H1 (cell line): Measurements from ENCODE around the gene USP30.

ENCODE experiments used
- CTCF ChIP-seq, 3 experiments: IDR thresholded peaks; 1 replicate in 2 of 3; 2 replicates in 1 of 3; pipeline versions ENCODE4 v1.5.1 to v1.6.1; 2011; ENCODE audit warnings: low read length in 3 of 3, mild to moderate bottlenecking in 3 of 3, inconsistent platforms in 2 of 3, low read depth in 1 of 3, moderate library complexity in 1 of 3; ENCODE audit not compliant: insufficient read depth in 1 of 3; ENCODE audit errors: control extremely low read depth in 1 of 3
- EGR1 ChIP-seq: IDR thresholded peaks from 2 replicates; pipeline ENCODE4 v1.6.1; 2011; ENCODE audit warnings: low read depth, low read length, borderline replicate concordance
- FOSL1 ChIP-seq: IDR thresholded peaks from 2 replicates; pipeline ENCODE4 v1.6.1; 2011; ENCODE audit warnings: mild to moderate bottlenecking, low read depth, low read length, moderate library complexity; ENCODE audit not compliant: insufficient read depth
- POLR2A ChIP-seq, 2 experiments: IDR thresholded peaks; 1 replicate in 1 of 2; 2 replicates in 1 of 2; pipeline ENCODE4 v1.6.1; 2011; ENCODE audit warnings: low read depth in 2 of 2, low read length in 2 of 2, mild to moderate bottlenecking in 2 of 2; ENCODE audit errors: control extremely low read depth in 1 of 2
- SUZ12 ChIP-seq: fragments of 200-600 bp; sonication (generic); IDR thresholded peaks from 2 replicates; pipeline ENCODE4 v1.6.1; 2012; ENCODE audit warnings: mild to moderate bottlenecking, inconsistent platforms, low read length, moderate library complexity, mixed read lengths
- TEAD4 ChIP-seq: IDR thresholded peaks from 2 replicates; pipeline ENCODE4 v1.6.1; 2012; ENCODE audit warnings: low read depth, low read length, inconsistent platforms, mixed read lengths
- ZNF274 ChIP-seq: IDR thresholded peaks from 2 replicates; pipeline ENCODE4 v1.7.0; 2012; ENCODE audit warnings: low read length, borderline replicate concordance; ENCODE audit errors: extremely low read depth

- no peak for TF ChIP-seq FOSL1
- TF ChIP-seq SUZ12: no peak
- TF ChIP-seq CTCF (IDR thresholded peaks at IDR 0.05; ENCODE audit: control extremely low read depth in 1 of 3, insufficient read depth in 1 of 3, low read depth in 1 of 3, low read length in 3 of 3): no peak
- TF ChIP-seq TEAD4: no peak
- TF ChIP-seq EGR1: no peak
- no peak for TF ChIP-seq POLR2A (IDR thresholded peaks at IDR 0.05; ENCODE audit: control extremely low read depth in 1 of 2, low read depth in 2 of 2, low read length in 2 of 2)
- TF ChIP-seq ZNF274: no peak
Observed at GRCh38 chr12:109036975-109037374, 15.4 kb upstream of the USP30 start.
